HEK293T (cell line): ENCODE measurements around the gene CYB5R4.

Experiments used
- ARNT ChIP-seq: fragments of 450-650 bp; IDR thresholded peaks from 2 replicates; pipeline ENCODE4 v1.6.1; 2017; ENCODE audit warnings: mild to moderate bottlenecking
- BHLHE40 ChIP-seq: fragments of 450-650 bp; IDR thresholded peaks from 2 replicates; pipeline ENCODE4 v1.6.1; 2016; ENCODE audit warnings: mild to moderate bottlenecking, moderate library complexity, borderline replicate concordance
- CTBP1 ChIP-seq: fragments of 450-650 bp; IDR thresholded peaks from 2 replicates; pipeline ENCODE4 v1.6.1; 2016; ENCODE audit warnings: borderline replicate concordance
- ELF4 ChIP-seq: fragments of 450-650 bp; IDR thresholded peaks from 2 replicates; pipeline ENCODE4 v1.6.1; 2017; ENCODE audit warnings: antibody characterized with exemption
- FOXM1 ChIP-seq: fragments of 450-650 bp; IDR thresholded peaks from 2 replicates; pipeline ENCODE4 v1.6.1; 2017; ENCODE audit warnings: mild to moderate bottlenecking, borderline replicate concordance
- L3MBTL2 ChIP-seq: fragments of 450-650 bp; conservative IDR thresholded peaks from 2 replicates; pipeline ENCODE4 v1.6.1; 2016; ENCODE audit warnings: mild to moderate bottlenecking
- NFRKB ChIP-seq: fragments of 450-650 bp; IDR thresholded peaks from 2 replicates; pipeline ENCODE4 v1.6.1; 2016; ENCODE audit warnings: mild to moderate bottlenecking, moderate library complexity
- SP1 ChIP-seq: fragments of 450-650 bp; IDR thresholded peaks from 2 replicates; pipeline ENCODE4 v1.6.1; 2017
- TARDBP ChIP-seq: fragments of 450-650 bp; IDR thresholded peaks from 2 replicates; pipeline ENCODE4 v1.6.1; 2016
- ZNF384 ChIP-seq: fragments of 450-650 bp; IDR thresholded peaks from 2 replicates; pipeline ENCODE4 v1.6.1; 2016

- TF ChIP-seq BHLHE40 (no peak), NFRKB (no peak), TARDBP (no peak), ELF4 (no peak), L3MBTL2 (0 out of 2 replicates have a peak, but pooled peaks have one; percentile 18), FOXM1 (no peak), SP1 (no peak), ZNF384 (no peak), ARNT (no peak), CTBP1 (no peak)
Observed at GRCh38 chr6:83854766-83855165, 4.7 kb upstream of the CYB5R4 start.
